SK-N-SH treated with all-trans-retinoic acid at 6 μM for 48 hours (cell line): ENCODE measurements around the gene FBXO27.
"Not testable (repeated sequence)": the region's sequence is repeated elsewhere in the genome, so short reads cannot be mapped to it uniquely, and the experiment has no call there.

ENCODE experiments used
- SNAI2 ChIP-seq: fragments of 250-450 bp; sonication (Bioruptor Pico); IDR thresholded peaks from 2 replicates; pipeline ENCODE4 v1.5.0; 2020; ENCODE audit warnings: mild to moderate bottlenecking, moderate library complexity
- ZNF565 ChIP-seq: fragments of 450-650 bp; formaldehyde crosslinking; conservative IDR thresholded peaks from 2 replicates; pipeline ENCODE4 v1.5.0; 2020; ENCODE audit warnings: low read depth, mild to moderate bottlenecking, moderate library complexity
- ZNF8 ChIP-seq: fragments of 450-650 bp; formaldehyde crosslinking; IDR thresholded peaks from 2 replicates; pipeline ENCODE4 v1.5.0; 2020; ENCODE audit warnings: mild to moderate bottlenecking, moderate library complexity

DNA sequence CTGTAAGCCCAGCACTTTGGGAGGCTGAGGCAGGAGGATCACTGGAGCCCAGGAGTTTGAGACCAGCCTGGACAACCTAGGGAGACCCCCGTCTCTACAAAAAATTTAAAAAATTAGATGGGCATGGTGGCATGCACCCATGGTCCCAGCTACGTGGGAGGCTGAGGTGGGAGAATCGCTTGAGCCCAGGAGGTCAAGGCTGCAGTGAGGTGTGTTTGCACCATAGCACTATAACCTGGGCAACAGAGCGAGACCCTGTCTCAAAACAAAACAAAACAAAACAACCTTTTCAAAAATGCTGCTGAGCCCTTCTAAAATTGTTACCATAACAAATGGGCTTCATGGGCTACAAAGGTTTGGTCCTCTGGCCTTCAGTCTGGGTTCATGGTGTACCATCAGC is 43.7 kb downstream of the FBXO27 start:
- not testable (repeated sequence) for TF ChIP-seq SNAI2 (CRISPR knock-in tag); ZNF8 (CRISPR knock-in tag); ZNF565
